HG03135 (cell line): Measurements from ENCODE around the gene UNK.
A peak's percentile ranks its signal among the peaks of the same experiment; 100 is the strongest.
"Not testable (repeated sequence)": the region's sequence is repeated elsewhere in the genome, so short reads cannot be mapped to it uniquely, and the experiment has no call there.

ENCODE experiments used
- ATAC-seq: cut with Tn5 transposase; IDR thresholded peaks from one replicate; pipeline ENCODE4 v1.9.1; 2021; ENCODE audit warnings: mild to moderate bottlenecking, moderate library complexity; ENCODE audit not compliant: unreplicated experiment

The UNK gene

DNA sequence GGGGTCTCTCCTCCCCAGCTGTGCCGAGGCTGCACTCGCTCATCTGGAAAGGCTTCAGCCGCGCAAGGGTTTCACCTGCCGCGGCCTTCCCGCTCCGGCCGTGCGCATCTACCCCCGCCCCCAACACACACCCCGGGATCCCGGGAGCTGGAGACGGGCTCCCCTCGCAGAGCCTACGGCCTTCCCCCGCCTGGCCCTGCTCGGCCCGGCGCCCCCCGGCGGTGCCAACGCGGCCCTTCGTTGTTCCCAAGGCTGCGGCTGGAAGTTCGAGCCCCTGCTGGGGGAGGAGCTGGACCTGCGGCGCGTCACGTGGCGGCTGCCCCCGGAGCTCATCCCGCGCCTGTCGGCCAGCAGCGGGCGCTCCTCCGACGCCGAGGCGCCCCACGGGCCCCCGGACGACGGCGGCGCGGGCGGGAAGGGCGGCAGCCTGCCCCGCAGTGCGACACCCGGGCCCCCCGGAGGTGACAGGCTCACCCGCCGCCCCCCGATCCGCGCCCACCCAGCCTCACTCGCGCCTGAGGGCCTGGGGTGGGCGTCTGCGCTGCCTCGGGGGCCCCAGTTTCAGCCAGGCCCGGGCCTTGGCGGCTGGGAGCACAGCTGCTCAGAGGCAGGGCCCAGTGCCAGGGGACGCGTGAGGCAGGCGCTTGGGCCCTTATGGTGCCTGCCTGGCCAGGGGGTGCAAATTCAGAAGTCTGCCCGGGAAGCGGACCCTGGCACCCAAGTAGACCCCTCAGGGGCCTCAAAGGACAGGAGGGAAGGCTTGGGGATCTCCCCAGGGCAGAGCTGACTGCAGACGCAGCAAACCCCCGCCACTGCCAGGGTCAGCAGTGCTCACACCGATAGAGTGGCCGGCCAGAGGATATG is 30.9 kb upstream of the UNK start:
- ATAC-seq, result peak; percentile 52

GRCh38 chr17:75754378-75755204 is 30.0 kb upstream of the UNK start:
- ATAC-seq, result no peak

DNA sequence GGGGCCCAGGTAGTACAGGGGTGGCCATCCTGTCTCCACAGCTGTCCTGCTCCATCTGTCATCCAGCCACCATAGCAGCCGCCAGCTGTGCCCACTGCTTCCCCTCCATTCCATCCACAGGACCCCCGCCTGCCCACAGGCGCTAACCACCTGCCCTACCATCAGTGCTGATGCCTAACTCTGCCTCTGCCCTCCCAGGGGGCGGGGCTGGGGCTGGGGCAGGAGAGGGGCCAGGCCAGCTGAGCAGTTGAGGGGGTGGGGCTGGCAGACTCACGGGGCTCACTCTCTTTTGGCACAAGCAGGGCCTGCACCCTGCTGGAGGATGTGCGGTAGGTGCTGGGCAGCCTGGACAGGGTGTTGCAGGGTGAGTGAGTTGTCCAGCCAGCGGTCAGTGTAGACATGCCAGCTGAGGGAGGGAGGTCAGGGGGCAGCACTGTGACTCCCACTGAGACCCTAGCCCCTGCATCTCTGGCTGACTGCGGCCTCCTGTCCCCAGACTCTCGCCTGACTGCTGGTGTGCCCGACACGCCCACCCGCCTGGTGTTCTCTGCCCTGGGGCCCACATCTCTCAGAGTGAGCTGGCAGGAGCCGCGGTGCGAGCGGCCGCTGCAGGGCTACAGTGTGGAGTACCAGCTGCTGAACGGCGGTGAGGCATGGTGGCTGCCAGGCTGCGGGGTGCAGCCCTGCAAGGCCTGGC is 29.3 kb upstream of the UNK start:
- no peak for ATAC-seq

DNA sequence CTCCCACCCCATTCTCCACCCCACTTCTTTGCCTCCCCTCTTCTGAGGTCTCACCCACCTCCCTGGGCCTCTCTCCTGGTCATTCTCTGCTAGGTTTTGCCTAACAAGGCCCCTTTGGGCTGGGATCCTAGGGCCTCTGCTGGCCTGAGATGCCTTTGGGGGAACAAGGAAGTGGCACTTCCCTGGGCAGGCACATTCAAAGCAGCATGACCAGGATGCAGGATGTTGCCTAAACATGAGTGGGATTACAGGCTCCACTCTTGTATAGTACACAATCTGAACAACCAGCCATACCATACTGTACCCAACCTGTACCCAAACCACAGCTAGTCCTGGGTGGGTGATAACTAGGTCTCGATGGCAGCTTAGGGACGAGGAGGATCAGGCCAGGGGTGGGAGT is 28.6 kb upstream of the UNK start:
- no peak for ATAC-seq

GRCh38 chr17:75756451-75757085 is 28.0 kb upstream of the UNK start:
- no peak for ATAC-seq

DNA sequence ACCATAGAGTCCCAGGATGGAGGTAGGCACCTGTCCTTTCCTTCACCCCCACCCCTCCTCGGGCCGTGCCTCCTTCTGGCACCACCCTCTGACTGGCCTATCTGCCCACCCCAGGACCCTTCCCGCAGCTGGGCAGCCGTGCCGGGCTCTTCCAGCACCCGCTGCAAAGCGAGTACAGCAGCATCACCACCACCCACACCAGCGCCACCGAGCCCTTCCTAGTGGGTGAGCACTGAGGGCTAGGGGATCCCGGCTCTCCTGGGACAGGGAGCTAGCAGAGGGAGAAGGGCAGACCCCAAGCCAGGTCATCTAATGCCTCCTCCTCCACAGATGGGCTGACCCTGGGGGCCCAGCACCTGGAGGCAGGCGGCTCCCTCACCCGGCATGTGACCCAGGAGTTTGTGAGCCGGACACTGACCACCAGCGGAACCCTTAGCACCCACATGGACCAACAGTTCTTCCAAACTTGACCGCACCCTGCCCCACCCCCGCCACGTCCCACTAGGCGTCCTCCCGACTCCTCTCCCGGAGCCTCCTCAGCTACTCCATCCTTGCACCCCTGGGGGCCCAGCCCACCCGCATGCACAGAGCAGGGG is 27.4 kb upstream of the UNK start:
- no peak for ATAC-seq

DNA sequence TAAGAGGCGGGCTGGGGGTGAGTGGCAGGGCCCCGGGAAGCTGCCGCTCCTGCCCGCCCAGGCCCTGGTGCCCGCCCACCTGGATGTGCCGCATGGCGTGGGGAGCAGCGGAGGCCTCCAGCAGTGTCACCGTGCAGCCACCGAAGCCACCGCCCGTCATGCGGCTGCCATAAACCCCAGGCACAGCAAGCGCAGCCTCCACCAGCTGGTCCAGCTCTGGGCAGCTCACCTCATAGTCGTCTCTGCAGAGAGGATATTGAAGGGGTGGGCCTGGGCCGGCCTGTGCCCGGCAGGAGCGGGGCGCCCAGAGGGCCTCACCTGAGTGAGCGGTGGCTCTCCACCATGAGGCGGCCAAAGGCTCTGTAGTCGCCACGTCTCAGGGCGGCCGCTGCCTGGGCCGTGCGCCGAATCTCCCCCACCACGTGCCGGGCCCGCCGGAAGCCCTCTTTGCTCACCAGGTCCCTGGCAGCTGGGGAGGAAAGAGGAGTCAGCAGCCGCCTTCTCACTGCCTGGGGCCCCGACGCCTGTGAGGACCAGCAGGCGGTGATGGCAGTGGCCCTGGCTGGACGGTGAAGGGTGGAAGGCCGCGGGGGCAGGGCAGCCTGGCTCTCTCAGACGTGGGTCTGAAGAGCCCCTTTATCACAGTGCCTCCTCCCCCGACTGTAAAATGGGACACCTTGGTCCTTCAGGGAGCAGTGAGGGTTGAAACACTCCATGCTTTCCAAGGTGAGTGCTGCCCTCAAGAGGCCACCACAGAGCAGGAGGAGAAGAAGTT is 26.3 kb upstream of the UNK start:
- ATAC-seq, result no peak

DNA sequence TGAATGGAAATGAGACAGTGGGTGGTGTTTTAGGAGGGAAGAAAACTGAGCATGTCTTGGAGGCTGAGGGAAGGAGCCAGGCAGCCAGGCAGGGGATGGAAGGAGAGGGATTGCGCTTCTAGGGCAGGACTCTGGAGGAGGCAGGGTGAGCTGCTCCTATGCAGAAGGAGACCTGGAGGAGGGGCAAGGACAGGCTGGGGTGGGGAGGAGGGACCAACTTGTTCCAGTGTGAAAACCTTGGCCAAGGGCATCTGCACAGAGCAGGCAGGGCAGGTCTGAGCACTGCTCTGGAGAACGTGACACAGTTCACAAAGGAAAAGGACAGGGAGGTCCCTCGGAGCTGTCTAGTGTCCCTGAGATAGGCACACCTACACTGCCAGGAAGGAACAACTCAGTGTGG is 25.1 kb upstream of the UNK start:
- ATAC-seq, result no peak

DNA sequence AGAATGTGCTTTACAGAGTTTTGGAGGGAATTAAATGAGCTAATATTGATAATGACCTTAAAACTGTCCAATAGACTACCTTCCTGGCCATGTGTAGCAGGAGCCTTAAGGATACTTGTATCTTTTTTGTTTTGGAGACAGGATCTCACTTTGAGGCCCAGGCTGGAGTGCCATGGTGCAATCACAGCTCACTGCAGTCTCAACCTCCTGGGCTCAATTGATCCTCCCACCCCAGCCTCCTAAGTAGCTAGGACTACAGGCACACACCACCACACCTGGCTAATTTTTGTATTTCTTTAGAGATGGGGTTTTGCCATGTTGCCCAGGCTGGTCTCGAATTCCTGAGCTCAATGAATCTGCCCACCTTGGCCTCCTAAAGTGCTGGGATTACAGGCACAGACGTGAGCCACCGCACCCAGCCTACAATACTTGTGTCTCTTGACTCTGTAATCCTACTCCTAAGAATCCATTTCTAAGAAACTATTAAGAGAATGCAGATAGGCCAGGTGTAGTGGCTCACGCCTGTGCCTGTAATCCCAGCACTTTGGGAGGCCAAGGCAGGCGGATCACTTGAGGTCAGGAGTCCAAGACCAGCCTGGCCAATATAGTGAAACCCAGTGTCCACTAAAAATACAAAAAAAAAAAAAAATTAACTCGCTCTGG is 24.5 kb upstream of the UNK start:
- not testable (repeated sequence) for ATAC-seq

DNA sequence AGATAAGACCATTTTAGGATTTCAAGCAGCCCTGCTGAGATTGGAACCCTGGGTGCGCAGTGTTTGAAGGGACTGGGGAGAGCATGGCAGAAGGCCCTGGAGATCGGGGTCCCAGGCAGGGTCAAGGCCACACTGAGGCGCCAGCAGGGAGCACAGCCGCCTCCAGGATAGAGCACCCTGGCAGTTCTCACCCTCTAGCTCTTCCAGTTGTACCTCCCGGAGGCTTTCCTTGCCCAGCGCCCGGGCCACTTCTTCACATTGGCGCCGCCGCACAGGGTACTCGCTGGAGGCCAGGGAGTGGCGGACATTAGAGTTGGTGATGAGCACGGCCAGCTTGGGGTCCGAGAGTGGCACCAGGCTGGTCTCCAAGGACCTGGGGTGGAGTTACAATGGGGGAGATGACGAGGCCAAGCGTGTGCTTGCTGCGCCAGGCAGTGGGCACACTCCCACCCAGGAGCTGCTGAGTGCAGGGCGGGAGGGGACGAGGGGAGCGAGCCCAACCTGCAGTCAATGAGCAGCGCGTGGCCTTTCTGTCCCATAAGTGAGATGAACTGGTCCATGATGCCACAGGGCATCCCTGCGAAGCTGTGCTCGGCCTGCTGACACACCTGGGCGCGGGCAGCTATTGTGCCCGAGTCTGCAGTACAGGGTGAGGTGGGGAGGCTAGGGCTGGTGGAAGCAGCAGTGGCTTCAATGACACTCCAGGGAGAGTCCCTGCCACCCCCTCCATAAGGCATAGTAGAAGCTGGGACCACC is 21.9 kb upstream of the UNK start:
- ATAC-seq, result no peak

- ATAC-seq, result no peak
Measured at GRCh38 chr17:75763269-75763607, 21.4 kb upstream of the UNK start.

DNA sequence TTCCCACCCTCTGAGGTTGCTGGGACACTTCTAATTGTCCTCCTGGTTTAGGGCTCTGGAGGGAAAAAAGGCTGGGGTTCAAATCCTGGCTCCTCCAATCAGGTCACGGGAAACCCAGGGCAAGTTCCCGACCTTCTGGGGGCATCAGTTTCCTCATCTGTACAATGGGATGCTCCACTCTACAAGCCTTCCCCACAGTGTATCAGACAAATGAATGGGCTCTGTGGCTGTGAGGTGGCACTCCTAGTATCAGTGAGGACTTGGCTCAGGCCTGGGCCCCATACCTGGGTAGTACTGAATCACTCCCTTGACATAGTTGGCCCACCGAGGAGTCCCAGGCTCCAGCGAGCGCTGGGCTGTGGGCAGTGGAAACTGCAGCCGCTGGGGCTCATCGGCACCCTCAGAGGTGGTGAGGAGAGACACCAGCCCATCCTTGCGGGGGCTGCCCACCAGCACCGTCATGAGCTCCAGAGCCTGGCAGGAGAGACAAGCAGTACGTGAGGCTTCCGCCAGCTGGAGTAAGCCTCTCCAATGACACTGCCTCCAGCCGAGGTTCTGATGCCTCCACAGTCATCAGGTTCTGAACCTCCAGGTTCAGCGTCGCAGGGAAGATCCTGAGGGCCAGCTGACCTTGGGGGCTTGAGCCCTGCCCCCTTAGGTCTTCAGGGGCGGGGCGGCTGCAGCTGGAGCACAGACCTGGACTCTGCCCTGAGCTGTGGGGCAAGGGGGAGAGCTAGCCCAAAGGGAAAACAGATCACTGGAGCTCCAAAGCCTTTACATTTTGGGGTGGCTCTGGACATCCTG is 20.8 kb upstream of the UNK start:
- ATAC-seq, result no peak

GRCh38 chr17:75764417-75764710 is 20.2 kb upstream of the UNK start:
- no peak for ATAC-seq

GRCh38 chr17:75764711-75765421 is 19.7 kb upstream of the UNK start, which contains the start of gene GALK1:
GALK1 (minus strand) TSS chr17:75765192; CDS start chr17:75765136, 56 bp downstream.
- no peak for ATAC-seq

DNA sequence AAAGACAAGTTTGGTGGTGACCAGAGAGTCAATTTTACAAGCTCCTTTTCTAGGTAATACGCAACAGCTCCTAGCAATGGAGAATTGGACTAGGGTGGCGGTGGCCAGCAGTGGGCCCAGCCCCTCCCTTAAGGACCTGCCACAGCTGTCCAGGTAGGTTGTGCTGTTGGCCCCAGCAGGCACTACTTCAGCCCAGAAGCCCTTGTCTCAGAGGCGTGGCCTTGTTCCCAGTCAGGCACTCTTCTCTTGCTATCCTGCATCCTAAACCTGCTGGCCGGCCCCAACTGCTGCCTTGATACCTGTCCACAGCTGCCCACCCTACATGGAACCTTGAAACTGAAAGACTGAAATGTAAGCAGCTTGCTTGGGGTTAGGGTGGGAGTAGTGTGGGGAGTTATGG is 18.6 kb upstream of the UNK start:
- no peak for ATAC-seq

GRCh38 chr17:75767881-75768280 is 16.7 kb upstream of the UNK start:
- ATAC-seq, result no peak

DNA sequence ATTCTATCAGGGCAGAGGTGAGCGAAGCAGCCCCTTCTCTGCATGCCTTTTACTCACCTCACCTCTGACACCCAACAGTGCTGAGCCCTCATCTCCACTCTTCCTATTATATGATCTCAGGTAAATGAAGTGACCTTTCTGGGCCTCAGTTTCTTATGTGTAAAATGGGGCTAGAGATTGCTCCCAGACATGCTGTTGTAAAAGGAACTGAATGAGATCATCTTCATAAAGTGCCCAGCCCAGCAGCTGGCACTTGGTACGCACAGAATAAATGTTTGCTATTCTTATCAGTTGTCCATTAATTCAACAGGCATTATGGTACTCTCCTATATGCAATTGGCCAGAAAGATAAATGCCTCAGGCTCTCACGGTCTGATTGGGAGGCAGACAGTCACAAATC is 15.1 kb upstream of the UNK start:
- ATAC-seq, result no peak
